ENCODE results near the gene TBXA2R.

DNA sequence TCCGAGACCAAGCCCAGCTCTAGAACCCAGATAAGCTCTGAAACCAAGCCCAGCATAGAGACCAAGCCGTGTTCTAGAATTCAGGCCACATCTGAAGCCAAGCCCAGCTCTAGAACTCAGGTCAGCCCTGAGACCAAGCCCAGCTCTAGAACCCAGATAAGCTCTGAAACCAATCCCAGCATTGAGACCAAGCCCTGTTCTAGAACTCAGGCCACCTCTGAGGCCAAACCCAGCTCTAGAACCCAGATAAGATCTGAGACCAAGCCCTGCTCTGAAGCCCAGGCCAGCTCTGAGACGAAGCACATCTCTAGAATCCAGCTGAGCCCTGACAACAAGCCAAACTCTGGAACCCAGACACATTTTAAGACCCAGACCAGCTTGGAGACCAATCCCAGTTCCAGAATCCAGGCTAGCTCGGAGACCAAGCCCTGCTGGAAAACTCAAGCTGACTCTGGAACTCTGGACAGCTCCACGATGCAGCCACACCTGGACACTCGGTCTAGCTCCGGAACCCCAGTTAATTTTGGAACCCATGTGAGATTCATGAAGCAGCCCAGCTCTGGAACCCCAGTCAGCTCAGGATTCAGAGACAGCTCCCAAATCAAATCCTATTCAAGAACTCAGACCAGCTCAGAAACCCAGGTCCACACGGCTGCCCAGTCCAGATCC lies 15.6 kb downstream of the TBXA2R start:
- TF ChIP-seq, protein P1, sequence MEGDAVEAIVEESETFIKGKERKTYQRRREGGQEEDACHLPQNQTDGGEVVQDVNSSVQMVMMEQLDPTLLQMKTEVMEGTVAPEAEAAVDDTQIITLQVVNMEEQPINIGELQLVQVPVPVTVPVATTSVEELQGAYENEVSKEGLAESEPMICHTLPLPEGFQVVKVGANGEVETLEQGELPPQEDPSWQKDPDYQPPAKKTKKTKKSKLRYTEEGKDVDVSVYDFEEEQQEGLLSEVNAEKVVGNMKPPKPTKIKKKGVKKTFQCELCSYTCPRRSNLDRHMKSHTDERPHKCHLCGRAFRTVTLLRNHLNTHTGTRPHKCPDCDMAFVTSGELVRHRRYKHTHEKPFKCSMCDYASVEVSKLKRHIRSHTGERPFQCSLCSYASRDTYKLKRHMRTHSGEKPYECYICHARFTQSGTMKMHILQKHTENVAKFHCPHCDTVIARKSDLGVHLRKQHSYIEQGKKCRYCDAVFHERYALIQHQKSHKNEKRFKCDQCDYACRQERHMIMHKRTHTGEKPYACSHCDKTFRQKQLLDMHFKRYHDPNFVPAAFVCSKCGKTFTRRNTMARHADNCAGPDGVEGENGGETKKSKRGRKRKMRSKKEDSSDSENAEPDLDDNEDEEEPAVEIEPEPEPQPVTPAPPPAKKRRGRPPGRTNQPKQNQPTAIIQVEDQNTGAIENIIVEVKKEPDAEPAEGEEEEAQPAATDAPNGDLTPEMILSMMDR (IDR thresholded peaks at IDR 0.05), result no peak
- no peak for TF ChIP-seq POLR2A (IDR thresholded peaks at IDR 0.05)
